ENCODE data around the gene MAPK13.

GRCh38 chr6:36145495-36145894, 15.2 kb downstream of the MAPK13 start:
- TF ChIP-seq EZH2phosphoT487 (IDR thresholded peaks at IDR 0.05; ENCODE audit: insufficient read depth, low read depth), result no peak
- TF ChIP-seq EZH2 (IDR thresholded peaks at IDR 0.05; ENCODE audit: insufficient read depth, poor library complexity, severe bottlenecking), result no peak
